Progenitor cell of endocrine pancreas (in vitro differentiated cells): ENCODE results near the gene CCDC97. TPM values are rescaled to one million over a fixed set of nuclear protein-coding genes. Genes with fewer than 3 reads are reported as not detected.
"Not testable (repeated sequence)": the region's sequence is repeated elsewhere in the genome, so short reads cannot be mapped to it uniquely, and the experiment has no call there.

Source experiments
- DNase-seq: peaks from one replicate; pipeline ENCODE4 v3.0.0; 2021; ENCODE audit warnings: low spot score; ENCODE audit not compliant: unreplicated experiment
- H3K27ac Mint-ChIP-seq: 2 replicates; pipeline ENCODE4 v1.8.0; 2021; ENCODE audit warnings: mild to moderate bottlenecking, moderate library complexity, mixed read lengths
- H3K27me3 Mint-ChIP-seq: 2 replicates; pipeline ENCODE4 v1.8.0; 2021; ENCODE audit warnings: mixed read lengths
- H3K36me3 Mint-ChIP-seq: 2 replicates; pipeline ENCODE4 v1.8.0; 2022; ENCODE audit warnings: mixed read lengths; ENCODE audit not compliant: insufficient read depth
- H3K4me1 Mint-ChIP-seq: 2 replicates; pipeline ENCODE4 v1.8.0; 2021; ENCODE audit warnings: low read depth, mixed read lengths
- H3K4me3 Mint-ChIP-seq: 2 replicates; pipeline ENCODE4 v1.8.0; 2021; ENCODE audit warnings: low read depth, mild to moderate bottlenecking, moderate library complexity, mixed read lengths
- H3K9me3 Mint-ChIP-seq: 2 replicates; pipeline ENCODE4 v1.8.0; 2021; ENCODE audit warnings: low read depth, mixed read lengths
- CTCF ChIP-seq: fragments of 200-600 bp; sonication (generic); IDR thresholded peaks from one replicate; pipeline ENCODE4 v1.5.0; 2021; ENCODE audit warnings: antibody characterized with exemption, mild to moderate bottlenecking; ENCODE audit not compliant: unreplicated experiment
- total RNA-seq: library from RNA; stranded (reverse); gene quantifications from 2 replicates; pipeline ENCODE4 v1.2.1, GENCODE V29; 2021

The CCDC97 gene
- total RNA-seq, 1 donor from 2014 or later: 46.5 TPM

DNA sequence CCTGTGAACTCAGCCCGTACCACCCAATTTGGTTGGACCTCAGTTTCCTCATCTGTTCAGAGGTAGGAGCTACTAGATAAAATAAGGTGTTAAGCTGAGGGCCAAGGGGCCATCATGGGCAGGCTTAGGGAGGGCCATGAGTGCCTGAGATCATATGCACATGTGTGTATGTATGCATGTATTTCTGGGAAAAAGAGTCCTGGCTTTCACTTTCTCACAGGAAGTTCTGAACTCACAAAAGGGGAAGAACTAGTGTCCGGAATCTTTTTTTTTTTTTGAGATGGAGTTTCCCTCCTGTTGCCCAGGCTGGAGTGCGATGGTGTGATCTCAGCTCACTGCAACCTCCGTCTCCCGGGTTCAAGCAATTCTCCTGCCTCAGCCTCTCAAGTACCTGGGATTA is 24.8 kb downstream of the CCDC97 start:
- Mint-ChIP-seq H3K27ac (no peak overlapping the region), H3K4me1 (no peaks in the 10 kb centered on the region), H3K36me3 (no peaks in the 10 kb centered on the region), H3K9me3 (no peaks in the 10 kb centered on the region), H3K27me3 (peaks cover 3% of the 10 kb centered on the region), H3K4me3 (no peak overlapping the region)
- TF ChIP-seq CTCF: no peak
- DNase-seq: no peak

GRCh38 chr19:41335467-41335866 is 25.5 kb downstream of the CCDC97 start:
- no peaks in the 10 kb centered on the region for H3K9me3 Mint-ChIP-seq
- DNase-seq: no peak
- H3K27ac Mint-ChIP-seq: no peak overlapping the region
- no peak for TF ChIP-seq CTCF
- H3K27me3 Mint-ChIP-seq: peaks cover 3% of the 10 kb centered on the region
- no peaks in the 10 kb centered on the region for H3K4me1 Mint-ChIP-seq
- H3K36me3 Mint-ChIP-seq: no peaks in the 10 kb centered on the region
- H3K4me3 Mint-ChIP-seq: no peak overlapping the region

DNA sequence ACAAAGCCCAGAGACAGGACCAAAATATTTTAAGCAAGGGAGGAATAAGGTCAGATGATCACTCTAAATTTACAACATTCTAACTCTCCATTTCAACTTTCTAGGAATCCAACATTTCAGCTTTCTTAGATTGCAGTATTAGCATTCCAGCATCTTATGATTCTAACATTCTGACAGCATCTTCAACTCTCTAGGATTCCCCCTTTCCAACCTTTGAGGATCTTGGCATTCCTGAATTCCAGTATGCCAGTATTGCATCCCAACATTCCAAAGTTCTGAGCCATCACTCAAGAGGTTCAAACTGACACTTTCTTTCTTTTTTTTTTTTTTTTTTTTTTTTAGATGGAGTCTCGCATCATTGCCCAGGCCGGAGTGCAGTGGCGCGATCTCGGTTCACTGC is 30.0 kb downstream of the CCDC97 start:
- Mint-ChIP-seq H3K27me3 (no peaks in the 10 kb centered on the region), H3K9me3 (no peaks in the 10 kb centered on the region), H3K36me3 (no peaks in the 10 kb centered on the region), H3K4me3 (no peak overlapping the region), H3K4me1 (no peaks in the 10 kb centered on the region), H3K27ac (no peak overlapping the region)
- no peak for DNase-seq
- TF ChIP-seq CTCF: no peak

- no peaks in the 10 kb centered on the region for H3K4me1 Mint-ChIP-seq
- DNase-seq: no peak
- no peak overlapping the region for H3K4me3 Mint-ChIP-seq
- H3K27me3 Mint-ChIP-seq: no peaks in the 10 kb centered on the region
- H3K36me3 Mint-ChIP-seq: no peaks in the 10 kb centered on the region
- H3K27ac Mint-ChIP-seq: peak overlapping the region; percentile 64
- no peaks in the 10 kb centered on the region for H3K9me3 Mint-ChIP-seq
- TF ChIP-seq CTCF: no peak
These were observed 31.9 kb downstream of the CCDC97 start for GRCh38 chr19:41341669-41342490.

- TF ChIP-seq CTCF: no peak
- no peaks in the 10 kb centered on the region for H3K36me3 Mint-ChIP-seq
- no peak for DNase-seq
- H3K4me3 Mint-ChIP-seq: no peak overlapping the region
- H3K27ac Mint-ChIP-seq: no peak overlapping the region
- H3K9me3 Mint-ChIP-seq: no peaks in the 10 kb centered on the region
- H3K4me1 Mint-ChIP-seq: no peaks in the 10 kb centered on the region
- peaks cover 4% of the 10 kb centered on the region for H3K27me3 Mint-ChIP-seq
These were observed 34.2 kb downstream of the CCDC97 start for GRCh38 chr19:41344162-41344561.

- not testable (repeated sequence) for H3K27ac Mint-ChIP-seq, H3K4me3 Mint-ChIP-seq, H3K4me1 Mint-ChIP-seq, H3K9me3 Mint-ChIP-seq, H3K36me3 Mint-ChIP-seq, DNase-seq
- peaks cover 27% of the 10 kb centered on the region for H3K27me3 Mint-ChIP-seq
These were observed 36.9 kb downstream of the CCDC97 start for GRCh38 chr19:41346916-41347315.
